Left lung (tissue), 10 donors: ENCODE data around the gene GLYR1. TPM values are rescaled to one million over a fixed set of nuclear protein-coding genes. Genes with fewer than 3 reads are reported as not detected.
A peak's percentile ranks its signal among the peaks of the same experiment; 100 is the strongest.

ENCODE experiments used
- ATAC-seq: fragments of 200-7000 bp; cut with Tn5 transposase; one replicate; pipeline ENCODE4 v1.9.1; 2020; ENCODE audit warnings: moderate library complexity
- DNase-seq, 4 donors: peaks; one replicate each; pipeline ENCODE4 v3.0.0-alpha.2; 2013 to 2020
- H3K27ac ChIP-seq, 2 donors: fragments of 200-600 bp; sonication (generic) in 1 of 2; one replicate each; pipeline versions ENCODE4 v1.5.0 to v1.8.0; 2020 to 2021
- H3K27me3 ChIP-seq, 2 donors: fragments of 200-600 bp; sonication (generic) in 1 of 2; one replicate each; pipeline versions ENCODE4 v1.5.0 to v1.8.0; 2020 to 2021
- H3K36me3 ChIP-seq, 2 donors: fragments of 200-600 bp; sonication (generic) in 1 of 2; one replicate each; pipeline versions ENCODE4 v1.5.0 to v1.8.0; 2020 to 2021
- H3K4me1 ChIP-seq, 2 donors: fragments of 200-600 bp; one replicate each; pipeline ENCODE4 v1.8.0; 2021
- H3K4me3 ChIP-seq, 2 donors: fragments of 200-600 bp; sonication (generic) in 1 of 2; one replicate each; pipeline versions ENCODE4 v1.5.0 to v1.8.0; 2020 to 2021; ENCODE audit warnings: mild to moderate bottlenecking in 1 of 2
- H3K9me3 ChIP-seq, 2 donors: fragments of 200-600 bp; sonication (generic) in 1 of 2; one replicate each; pipeline versions ENCODE4 v1.5.0 to v1.8.0; 2020 to 2021
- intact Hi-C, 2 donors: fragments of 100-400 bp; cut with DNase I; formaldehyde crosslinking; loops; one replicate each; pipeline versions ENCODE4 v1.11.2 to v1.14.2; 2022
- polyA plus RNA-seq, 6 donors: library from polyadenylated mRNA; unstranded; fragments of 120-200 nt; gene quantifications; one replicate each; pipeline ENCODE4 v1.2.1, GENCODE V29; 2013; ENCODE audit not compliant: insufficient read length in 6 of 6
- total RNA-seq, 2 donors: library from RNA; stranded (reverse); fragmentation: NEBNext Ultra II Directional; extraction: Animal tissue kit (Norgen Biotek cat#: 25700); gene quantifications; one replicate each; pipeline ENCODE4 v1.2.1, GENCODE V29; 2021
- TF ChIP-seq, protein P1 (sequence below), 2 donors: fragments of 200-600 bp; sonication (generic) in 1 of 2; IDR thresholded peaks; one replicate each; pipeline versions ENCODE4 v1.5.0 to v1.8.0; 2021; ENCODE audit warnings: antibody characterized with exemption in 2 of 2
- donor health status: DM: no; HTN: yes; CAD: no.
- donor health status: DM: no; HTN: no; CAD: no.

Gene GLYR1
- total and polyA plus RNA-seq, 8 donors, result 65.2 to 128 (median 113) TPM

- H3K4me1 ChIP-seq, result peaks cover 5 to 13% of the 10 kb centered on the region in 2 donors
- no peak overlapping the region for H3K27ac ChIP-seq
- H3K27me3 ChIP-seq, result no peaks in the 10 kb centered on the region
- peak overlapping the region in 1 of 2 donors; percentile 26 for H3K4me3 ChIP-seq
- no peak for ATAC-seq
- H3K9me3 ChIP-seq, result no peaks in the 10 kb centered on the region
- TF ChIP-seq, protein P1, sequence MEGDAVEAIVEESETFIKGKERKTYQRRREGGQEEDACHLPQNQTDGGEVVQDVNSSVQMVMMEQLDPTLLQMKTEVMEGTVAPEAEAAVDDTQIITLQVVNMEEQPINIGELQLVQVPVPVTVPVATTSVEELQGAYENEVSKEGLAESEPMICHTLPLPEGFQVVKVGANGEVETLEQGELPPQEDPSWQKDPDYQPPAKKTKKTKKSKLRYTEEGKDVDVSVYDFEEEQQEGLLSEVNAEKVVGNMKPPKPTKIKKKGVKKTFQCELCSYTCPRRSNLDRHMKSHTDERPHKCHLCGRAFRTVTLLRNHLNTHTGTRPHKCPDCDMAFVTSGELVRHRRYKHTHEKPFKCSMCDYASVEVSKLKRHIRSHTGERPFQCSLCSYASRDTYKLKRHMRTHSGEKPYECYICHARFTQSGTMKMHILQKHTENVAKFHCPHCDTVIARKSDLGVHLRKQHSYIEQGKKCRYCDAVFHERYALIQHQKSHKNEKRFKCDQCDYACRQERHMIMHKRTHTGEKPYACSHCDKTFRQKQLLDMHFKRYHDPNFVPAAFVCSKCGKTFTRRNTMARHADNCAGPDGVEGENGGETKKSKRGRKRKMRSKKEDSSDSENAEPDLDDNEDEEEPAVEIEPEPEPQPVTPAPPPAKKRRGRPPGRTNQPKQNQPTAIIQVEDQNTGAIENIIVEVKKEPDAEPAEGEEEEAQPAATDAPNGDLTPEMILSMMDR (IDR thresholded peaks at IDR 0.05), result no peak
- H3K36me3 ChIP-seq, result peaks cover 0 to 39% of the 10 kb centered on the region in 2 donors
- no peak for DNase-seq
- intact Hi-C loops, result no loop called here
These were observed 51.1 kb downstream of the GLYR1 start for GRCh38 chr16:4795828-4796572.

- Histone ChIP-seq H3K27me3 (no peaks in the 10 kb centered on the region), H3K36me3 (peaks cover 0 to 39% of the 10 kb centered on the region in 2 donors), H3K9me3 (no peaks in the 10 kb centered on the region), H3K4me1 (peaks cover 0 to 6% of the 10 kb centered on the region in 2 donors), H3K4me3 (peak within 1 kb of the TSS in 1 of 2 donors; percentile 26), H3K27ac (no peak within 1 kb of the TSS)
- ATAC-seq, result peak; percentile 91
- intact Hi-C loops, result no loop called here
- TF ChIP-seq, protein P1 (IDR thresholded peaks at IDR 0.05), result no peak
- peak in 1 of 4 donors; percentile 85 for DNase-seq
These were observed 51.8 kb downstream of the GLYR1 start, which contains the start of gene SMIM22 for GRCh38 chr16:4795181-4795827. SMIM22 (plus strand) TSS chr16:4795369; CDS start chr16:4795735, 366 bp downstream.

- intact Hi-C loops, result no loop called here
- peaks cover 0 to 23% of the 10 kb centered on the region in 2 donors for H3K36me3 ChIP-seq
- H3K4me1 ChIP-seq, result no peaks in the 10 kb centered on the region
- no peak for DNase-seq
- H3K4me3 ChIP-seq, result no peak overlapping the region
- H3K9me3 ChIP-seq, result no peaks in the 10 kb centered on the region
- no peak for ATAC-seq
- H3K27ac ChIP-seq, result no peak overlapping the region
- TF ChIP-seq, protein P1 (IDR thresholded peaks at IDR 0.05), result no peak
- no peaks in the 10 kb centered on the region for H3K27me3 ChIP-seq
These were observed 54.1 kb downstream of the GLYR1 start for GRCh38 chr16:4792951-4793513.

DNA sequence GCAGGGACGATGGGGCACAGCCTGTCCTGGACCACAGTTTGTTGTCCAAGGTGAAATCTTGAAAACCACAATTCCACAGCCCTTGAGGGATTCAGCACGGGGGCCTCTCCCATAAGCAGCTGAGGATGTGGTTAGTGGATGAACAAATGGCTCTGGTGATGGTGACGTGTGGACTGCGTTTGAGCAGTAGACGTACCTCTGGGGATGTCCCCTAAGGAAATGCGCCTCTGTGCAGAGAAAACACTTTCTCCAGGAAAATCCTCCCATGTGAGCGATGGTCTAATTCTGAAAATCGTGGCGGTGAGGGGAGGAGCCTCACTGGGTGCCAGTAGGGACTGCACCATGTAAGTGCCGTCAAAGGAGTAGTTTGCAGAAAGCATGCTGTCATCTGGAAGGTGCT is 56.2 kb downstream of the GLYR1 start:
- no peak overlapping the region for H3K27ac ChIP-seq
- no peaks in the 10 kb centered on the region for H3K27me3 ChIP-seq
- peaks cover 0 to 5% of the 10 kb centered on the region in 2 donors for H3K36me3 ChIP-seq
- H3K4me1 ChIP-seq, result no peaks in the 10 kb centered on the region
- DNase-seq, result no peak
- TF ChIP-seq, protein P1 (IDR thresholded peaks at IDR 0.05), result no peak
- intact Hi-C loops, result no loop called here
- no peak overlapping the region for H3K4me3 ChIP-seq
- ATAC-seq, result no peak
- no peaks in the 10 kb centered on the region for H3K9me3 ChIP-seq

- intact Hi-C loops, result no loop called here
- ATAC-seq, result no peak
- no peaks in the 10 kb centered on the region for H3K36me3 ChIP-seq
- no peak overlapping the region for H3K4me3 ChIP-seq
- no peak overlapping the region for H3K27ac ChIP-seq
- peak in 1 of 4 donors; percentile 10 for DNase-seq
- no peaks in the 10 kb centered on the region for H3K27me3 ChIP-seq
- H3K4me1 ChIP-seq, result no peaks in the 10 kb centered on the region
- H3K9me3 ChIP-seq, result no peaks in the 10 kb centered on the region
- TF ChIP-seq, protein P1 (IDR thresholded peaks at IDR 0.05), result no peak
These were observed 56.8 kb downstream of the GLYR1 start for GRCh38 chr16:4790261-4790660.
